Measurements from ENCODE around the gene NEMF. TPM values are rescaled to one million over a fixed set of nuclear protein-coding genes. Genes with fewer than 3 reads are reported as not detected.

Gene NEMF
- total and polyA plus RNA-seq, 2 donors (not counting 1 experiment from before 2014, with no cell fraction given) = 26.7 to 127 TPM

DNA sequence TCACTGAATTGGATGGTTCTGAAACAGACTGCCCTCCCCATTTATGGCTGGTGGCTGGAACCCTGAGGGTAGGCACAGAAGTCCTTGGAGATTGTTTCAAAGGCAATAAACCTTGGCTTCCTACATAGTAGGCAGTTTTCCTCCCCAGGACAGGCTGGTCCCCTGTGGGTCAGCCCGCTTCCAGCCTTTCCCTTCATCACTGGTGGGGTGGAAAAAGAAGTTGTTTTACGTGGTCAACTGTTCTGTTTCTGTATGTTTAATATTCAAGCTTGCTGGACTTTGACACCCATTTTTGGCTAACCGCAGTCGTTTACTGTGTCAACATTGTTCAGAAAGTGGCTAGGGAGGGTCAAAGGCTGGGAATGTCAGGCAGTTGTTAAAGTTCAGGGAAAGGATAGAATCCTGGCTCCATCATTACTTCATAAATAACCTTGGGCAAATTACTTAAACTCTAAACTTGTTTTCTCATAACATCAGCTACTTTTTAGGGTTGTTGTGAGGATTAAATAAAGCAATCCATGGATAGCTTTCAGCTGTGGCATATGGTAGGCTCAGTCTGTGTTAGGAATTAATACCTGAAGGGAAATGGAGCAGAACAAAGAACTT lies 82.3 kb downstream of the NEMF start:
- peaks cover 33% of the 10 kb centered on the region for H3K79me2 ChIP-seq (ENCODE audit: control insufficient read depth, insufficient read depth, low read length)
- intact Hi-C loops (cut with micrococcal nuclease) = no loop called here
- ATAC-seq (ENCODE audit: low read depth) (no peak), DNase-seq (no peak)
- no peak overlapping the region for H2AFZ ChIP-seq (ENCODE audit: insufficient read depth, low read depth, low read length, poor library complexity, severe bottlenecking)
- peaks cover 22 to 29% of the 10 kb centered on the region in 2 donors for H3K4me1 ChIP-seq (ENCODE audit: control insufficient read depth in 2 of 2, insufficient read depth in 2 of 2, low read length in 2 of 2)
- Mint-ChIP-seq H3K9me3 (ENCODE audit: insufficient read depth) (no peaks in the 10 kb centered on the region), H3K27me3 (no peaks in the 10 kb centered on the region), H3K27ac (peak overlapping the region; percentile 32), H3K4me3 (peak overlapping the region; percentile 49), H3K4me1 (peaks cover 31% of the 10 kb centered on the region)
- CTCF ChIA-PET = interaction anchor here (0.6 to 5.2 kb wide), 3 partner anchors 13 to 136 kb away, joined by 3 to 35 read pairs (median 3); partner anchors contain the start of gene DNAAF2
- no peaks in the 10 kb centered on the region for H3K9me3 ChIP-seq (ENCODE audit: control extremely low read depth in 1 of 3, control insufficient read depth in 2 of 3, insufficient read depth in 1 of 3, low read length in 2 of 3)
- peak overlapping the region; percentile 4 to 62 for H3K27ac ChIP-seq (ENCODE audit: low read length in 2 of 2)
- H3K36me3 ChIP-seq (replicated peaks in 1 of 2; ENCODE audit: control extremely low read depth in 1 of 2, control insufficient read depth in 1 of 2, extremely low read depth in 1 of 2, insufficient read depth in 2 of 2, low read length in 1 of 2) = peaks cover 11 to 19% of the 10 kb centered on the region in 2 experiments
- no peak overlapping the region for H3K4me2 ChIP-seq (replicated peaks; ENCODE audit: low read depth, low read length, poor library complexity, severe bottlenecking)
- TF ChIP-seq, protein P1, sequence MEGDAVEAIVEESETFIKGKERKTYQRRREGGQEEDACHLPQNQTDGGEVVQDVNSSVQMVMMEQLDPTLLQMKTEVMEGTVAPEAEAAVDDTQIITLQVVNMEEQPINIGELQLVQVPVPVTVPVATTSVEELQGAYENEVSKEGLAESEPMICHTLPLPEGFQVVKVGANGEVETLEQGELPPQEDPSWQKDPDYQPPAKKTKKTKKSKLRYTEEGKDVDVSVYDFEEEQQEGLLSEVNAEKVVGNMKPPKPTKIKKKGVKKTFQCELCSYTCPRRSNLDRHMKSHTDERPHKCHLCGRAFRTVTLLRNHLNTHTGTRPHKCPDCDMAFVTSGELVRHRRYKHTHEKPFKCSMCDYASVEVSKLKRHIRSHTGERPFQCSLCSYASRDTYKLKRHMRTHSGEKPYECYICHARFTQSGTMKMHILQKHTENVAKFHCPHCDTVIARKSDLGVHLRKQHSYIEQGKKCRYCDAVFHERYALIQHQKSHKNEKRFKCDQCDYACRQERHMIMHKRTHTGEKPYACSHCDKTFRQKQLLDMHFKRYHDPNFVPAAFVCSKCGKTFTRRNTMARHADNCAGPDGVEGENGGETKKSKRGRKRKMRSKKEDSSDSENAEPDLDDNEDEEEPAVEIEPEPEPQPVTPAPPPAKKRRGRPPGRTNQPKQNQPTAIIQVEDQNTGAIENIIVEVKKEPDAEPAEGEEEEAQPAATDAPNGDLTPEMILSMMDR (IDR thresholded peaks at IDR 0.05) = no peak
- TF ChIP-seq EZH2 (IDR thresholded peaks at IDR 0.05; ENCODE audit: borderline replicate concordance, insufficient read depth, low read depth, low read length, poor library complexity, severe bottlenecking) = no peak
- 82% methylated on average over 3 of the region's 4 CpGs for WGBS (ENCODE audit: insufficient coverage)
- no peak overlapping the region for H3K9ac ChIP-seq (ENCODE audit: low read length)
- H4K20me1 ChIP-seq (ENCODE audit: control insufficient read depth, insufficient read depth, low read length, poor library complexity, severe bottlenecking) = peaks cover 15% of the 10 kb centered on the region
- no peaks in the 10 kb centered on the region for H3K27me3 ChIP-seq (replicated peaks in 1 of 4; ENCODE audit: control extremely low read depth in 1 of 4, control insufficient read depth in 3 of 4, insufficient read depth in 4 of 4, low read length in 3 of 4)
- no peak overlapping the region for H3K4me3 ChIP-seq (ENCODE audit: control extremely low read depth in 1 of 5, extremely low read depth in 1 of 5, insufficient read depth in 1 of 5, low read depth in 2 of 5, low read length in 4 of 5)
- POLR2A ChIA-PET = interaction anchor here (0.6 to 0.7 kb wide), 2 partner anchors 23 to 184 kb away, joined by 3 to 7 read pairs; no protein-coding TSS in a partner anchor

Measured in B cell (primary cell).